Activated CD8-positive, alpha-beta memory T cell treated with anti-CD3 and anti-CD28 coated beads for 48 hours (primary cell): ENCODE measurements around the gene HLA-DQA1.
"Not testable (repeated sequence)": the region's sequence is repeated elsewhere in the genome, so short reads cannot be mapped to it uniquely, and the experiment has no call there.

ENCODE experiments used
- DNase-seq, 3 experiments: peaks; one replicate each; pipeline ENCODE4 v3.0.0-alpha.2; 2020; ENCODE audit warnings: low read depth in 2 of 3, low spot score in 2 of 3

HLA-DQA1 gene

GRCh38 chr6:32637219-32637880 is at the start of gene HLA-DQA1:
HLA-DQA1 (plus strand) TSS chr6:32637406; CDS start chr6:32637459, 53 bp downstream.
- no peak for DNase-seq

GRCh38 chr6:32588156-32588555 is 49.0 kb upstream of the HLA-DQA1 start:
- DNase-seq, result no peak

GRCh38 chr6:32589596-32590449 is 47.4 kb upstream of the HLA-DQA1 start, which contains the start of gene HLA-DRB1:
HLA-DRB1 (minus strand) TSS chr6:32589848; CDS start chr6:32589742, 106 bp downstream.
- no peak for DNase-seq

GRCh38 chr6:32590713-32591112 is 46.5 kb upstream of the HLA-DQA1 start:
- not testable (repeated sequence) for DNase-seq

- DNase-seq, result no peak
These were observed 40.2 kb upstream of the HLA-DQA1 start for GRCh38 chr6:32597024-32597423.

GRCh38 chr6:32602383-32602782 is 34.8 kb upstream of the HLA-DQA1 start:
- no peak for DNase-seq

GRCh38 chr6:32603222-32603621 is 34.0 kb upstream of the HLA-DQA1 start:
- no peak for DNase-seq

- no peak for DNase-seq
These were observed 33.3 kb upstream of the HLA-DQA1 start for GRCh38 chr6:32603888-32604287.

- DNase-seq, result no peak
These were observed 32.8 kb upstream of the HLA-DQA1 start for GRCh38 chr6:32604434-32604877.

- no peak for DNase-seq
These were observed 29.8 kb upstream of the HLA-DQA1 start for GRCh38 chr6:32607263-32607987.

GRCh38 chr6:32607988-32608298 is 29.3 kb upstream of the HLA-DQA1 start:
- no peak for DNase-seq

- DNase-seq, result no peak
These were observed 28.8 kb upstream of the HLA-DQA1 start for GRCh38 chr6:32608362-32608761.

- no peak for DNase-seq
These were observed 27.8 kb upstream of the HLA-DQA1 start for GRCh38 chr6:32609391-32609730.

- DNase-seq, result no peak
These were observed 27.2 kb upstream of the HLA-DQA1 start for GRCh38 chr6:32609731-32610640.

GRCh38 chr6:32610682-32611296 is 26.4 kb upstream of the HLA-DQA1 start:
- DNase-seq, result no peak

- DNase-seq, result no peak
These were observed 23.7 kb upstream of the HLA-DQA1 start for GRCh38 chr6:32613475-32613874.

GRCh38 chr6:32614366-32615081 is 22.7 kb upstream of the HLA-DQA1 start:
- no peak for DNase-seq

- no peak for DNase-seq
These were observed 21.2 kb upstream of the HLA-DQA1 start for GRCh38 chr6:32615885-32616532.

GRCh38 chr6:32617751-32618150 is 19.5 kb upstream of the HLA-DQA1 start:
- DNase-seq, result no peak
